HepG2 (cell line): Measurements from ENCODE around the gene ZRANB2. TPM values are rescaled to one million over a fixed set of nuclear protein-coding genes. Genes with fewer than 3 reads are reported as not detected.

ENCODE experiments used
- ATAC-seq: fragments of 200-7000 bp; cut with Tn5 transposase; 3 replicates; pipeline ENCODE4 v1.9.1; 2020; ENCODE audit warnings: mild to moderate bottlenecking, moderate library complexity
- BruUV-seq: library from RNA; stranded (reverse); fragments of 400-500 nt; replicated peaks from 2 replicates; lab custom pipeline; 2021; lab: Mats Ljungman, UMichigan
- CTCF ChIA-PET: fragments of 300-600 bp; formaldehyde crosslinking; extraction: SDS; loops from one replicate; lab custom pipeline; 2021; ENCODE audit warnings: low total read pairs, inconsistent platforms, low intra/inter-chr PET ratio; lab: Yijun Ruan, JAX
- POLR2A ChIA-PET: fragments of 350-600 bp; sonication (Branson Sonifier 250); formaldehyde crosslinking; loops from one replicate; lab custom pipeline; 2020; ENCODE audit warnings: antibody characterized with exemption, inconsistent platforms; lab: Yijun Ruan, JAX
- DNase-seq: peaks from one replicate; pipeline ENCODE4 v3.0.0-alpha.2; 2015; ENCODE audit warnings: low spot score
- FAIRE-seq: peaks from 3 replicates; lab custom pipeline; 2011; peaks lifted over from hg19 to GRCh38; lab: Jason Lieb, UNC
- H2AFZ ChIP-seq: one replicate; pipeline ENCODE4 v1.6.1; 2011; ENCODE audit warnings: low read length, inconsistent platforms
- H3K27ac ChIP-seq: fragments of 300-600 bp; 3 replicates; pipeline ENCODE4 v1.8.0; 2011; ENCODE audit warnings: mixed run types, mild to moderate bottlenecking, mixed read lengths, low read length, inconsistent platforms; ENCODE audit not compliant: insufficient read depth; ENCODE audit errors: extremely low read length
- H3K27me3 ChIP-seq, 2 experiments: fragments of 200-600 bp in 1 of 2; 2 replicates in 1 of 2; 3 replicates in 1 of 2; pipeline versions ENCODE4 v1.6.0 to v1.8.0; 2011; ENCODE audit warnings: low read length in 2 of 2, mild to moderate bottlenecking in 2 of 2, moderate library complexity in 2 of 2, inconsistent platforms in 1 of 2; ENCODE audit not compliant: insufficient read depth in 2 of 2, control insufficient read depth in 1 of 2
- H3K36me3 ChIP-seq, 2 experiments: fragments of 200-600 bp in 1 of 2; replicated peaks in 1 of 2; 2 replicates in 1 of 2; 3 replicates in 1 of 2; pipeline versions ENCODE4 v1.5.1 to v1.8.0; 2011; ENCODE audit warnings: low read length in 2 of 2, inconsistent platforms in 1 of 2; ENCODE audit not compliant: insufficient read depth in 2 of 2, control insufficient read depth in 1 of 2
- H3K4me1 ChIP-seq: 2 replicates; pipeline ENCODE4 v1.5.1; 2012; ENCODE audit warnings: low read length, inconsistent platforms; ENCODE audit not compliant: insufficient read depth
- H3K4me2 ChIP-seq: 2 replicates; pipeline ENCODE4 v1.6.0; 2011; ENCODE audit warnings: low read depth, low read length, inconsistent platforms
- H3K4me3 ChIP-seq, 3 experiments: fragments of 200-600 bp in 1 of 3; sonication (generic), shearing (Covaris generic) in 1 of 3; replicated peaks in 1 of 3; 2 replicates each; pipeline ENCODE4 v1.5.1; 2011 to 2016; ENCODE audit warnings: low read length in 3 of 3, inconsistent platforms in 2 of 3, low read depth in 2 of 3, mild to moderate bottlenecking in 2 of 3, control low read depth in 1 of 3, mixed read lengths in 1 of 3; ENCODE audit not compliant: insufficient read depth in 1 of 3
- H3K79me2 ChIP-seq: one replicate; pipeline ENCODE4 v1.6.1; 2011; ENCODE audit warnings: low read length, inconsistent platforms; ENCODE audit not compliant: insufficient read depth
- H3K9ac ChIP-seq: 2 replicates; pipeline ENCODE4 v1.6.0; 2011; ENCODE audit warnings: mild to moderate bottlenecking, low read depth, low read length, inconsistent platforms; ENCODE audit not compliant: insufficient read depth
- H3K9me3 ChIP-seq: 2 replicates; pipeline ENCODE4 v1.5.1; 2012; ENCODE audit warnings: mild to moderate bottlenecking, low read length
- H4K20me1 ChIP-seq: 2 replicates; pipeline ENCODE4 v1.6.0; 2011; ENCODE audit warnings: inconsistent platforms, mild to moderate bottlenecking, low read length, moderate library complexity; ENCODE audit not compliant: insufficient read depth
- FIP1L1 ChIP-seq: fragments of 200-400 bp; formaldehyde crosslinking; IDR thresholded peaks from 2 replicates; pipeline ENCODE4 v1.6.1; 2018; ENCODE audit warnings: low read depth, mild to moderate bottlenecking, low read length, moderate library complexity, borderline replicate concordance; ENCODE audit not compliant: insufficient read depth
- HBP1 ChIP-seq: IDR thresholded peaks from 2 replicates; pipeline ENCODE4 v1.6.1; 2016; ENCODE audit warnings: low read depth, control low read depth
- HNF4G ChIP-seq, 2 experiments: sonication (generic) in 1 of 2; formaldehyde crosslinking in 1 of 2; IDR thresholded peaks; 2 replicates each; pipeline versions ENCODE4 v1.4.0 to v1.6.1; 2011 to 2020; ENCODE audit warnings: borderline replicate concordance in 2 of 2, low read depth in 2 of 2, mild to moderate bottlenecking in 2 of 2, low read length in 1 of 2, missing genetic modification reagents in 1 of 2, moderate library complexity in 1 of 2
- MBD4 ChIP-seq: IDR thresholded peaks from 2 replicates; pipeline ENCODE4 v1.6.1; 2012; ENCODE audit warnings: low read length, inconsistent platforms, borderline replicate concordance
- MBNL3 ChIP-seq: fragments of 250-450 bp; sonication (Bioruptor Pico); conservative IDR thresholded peaks from 2 replicates; pipeline ENCODE4 v1.8.0; 2022; ENCODE audit warnings: mild to moderate bottlenecking, inconsistent platforms
- MTA1 ChIP-seq: sonication (generic); formaldehyde crosslinking; IDR thresholded peaks from 2 replicates; pipeline ENCODE4 v1.4.0; 2020; ENCODE audit warnings: missing genetic modification reagents, mild to moderate bottlenecking, borderline replicate concordance
- NFE2 ChIP-seq: sonication (generic); formaldehyde crosslinking; IDR thresholded peaks from 2 replicates; pipeline ENCODE4 v1.4.0; 2020; ENCODE audit warnings: missing genetic modification reagents
- PRDM4 ChIP-seq: sonication (generic); formaldehyde crosslinking; IDR thresholded peaks from 2 replicates; pipeline ENCODE4 v1.9.0; 2021; ENCODE audit warnings: missing genetic modification reagents, borderline replicate concordance
- PREB ChIP-seq: sonication (generic); formaldehyde crosslinking; IDR thresholded peaks from 2 replicates; pipeline ENCODE4 v1.4.0; 2020; ENCODE audit warnings: missing genetic modification reagents
- RFXAP ChIP-seq: sonication (generic); formaldehyde crosslinking; IDR thresholded peaks from 2 replicates; pipeline ENCODE4 v1.4.0; 2020; ENCODE audit warnings: missing genetic modification reagents, borderline replicate concordance
- ZBTB26 ChIP-seq: IDR thresholded peaks from 2 replicates; pipeline ENCODE4 v1.6.1; 2016; ENCODE audit warnings: missing compliant biosample characterization, missing genetic modification reagents, borderline replicate concordance
- ZNF460 ChIP-seq: sonication (generic); formaldehyde crosslinking; IDR thresholded peaks from 2 replicates; pipeline ENCODE4 v1.5.1; 2020; ENCODE audit warnings: missing genetic modification reagents, mild to moderate bottlenecking, borderline replicate concordance
- ZNF547 ChIP-seq: sonication (generic); formaldehyde crosslinking; IDR thresholded peaks from 2 replicates; pipeline ENCODE4 v1.5.1; 2020; ENCODE audit warnings: mild to moderate bottlenecking, missing genetic modification reagents
- ZNF709 ChIP-seq: sonication (generic); formaldehyde crosslinking; IDR thresholded peaks from 2 replicates; pipeline ENCODE4 v1.5.0; 2020; ENCODE audit warnings: mild to moderate bottlenecking, missing genetic modification reagents
- ZSCAN22 ChIP-seq: sonication (generic); formaldehyde crosslinking; IDR thresholded peaks from 2 replicates; pipeline ENCODE4 v1.4.0; 2020; ENCODE audit warnings: mild to moderate bottlenecking, missing genetic modification reagents
- in situ Hi-C: cut with HindIII; loops from 2 replicates; pipeline ENCODE4 v1.10.0; 2017; ENCODE audit warnings: low pct_unique_long_range_greater_than_20kb; ENCODE audit not compliant: extremely low pct_ligation_motif_present
- intact Hi-C: fragments of 100-400 bp; cut with micrococcal nuclease; formaldehyde crosslinking; loops from one replicate; pipeline ENCODE4 v1.10.0; 2022; ENCODE audit not compliant: unreplicated experiment
- polyA plus RNA-seq, 8 experiments: library from polyadenylated mRNA; depleted of rRNA in 3 of 8; stranded (reverse) in 7 of 8; unstranded in 1 of 8; fragments of >200 nt; fragmentation: Illumina TruSeq in 4 of 8; extraction: Trizol in 4 of 8; gene quantifications; 2 replicates each; pipeline versions ENCODE4 v1.2.1 to v1.2.3, GENCODE V29; 2011 to 2016; ENCODE audit warnings: low read depth in 4 of 8, missing spikeins in 1 of 8, mixed read lengths in 1 of 8; ENCODE audit not compliant: insufficient read depth in 1 of 8
- total RNA-seq, 5 experiments: library from RNA; depleted of rRNA; stranded (reverse); fragments of >200 nt; fragmentation: Illumina TruSeq; extraction: Trizol; gene quantifications; 2 replicates each; pipeline ENCODE4 v1.2.3, GENCODE V29; 2016; ENCODE audit warnings: low read depth in 1 of 5

The ZRANB2 gene
- total and polyA plus RNA-seq, 2 of the 13 experiments (the other 11 are each of a cell fraction or from before 2014, with no cell fraction given) = 43.0 to 45.4 TPM

- TF ChIP-seq ZBTB26 = no peak
- no peak for TF ChIP-seq PREB
- no peak for TF ChIP-seq MTA1 (CRISPR knock-in tag)
- no peak for TF ChIP-seq ZNF709 (CRISPR knock-in tag)
- TF ChIP-seq MBNL3 (CRISPR knock-in tag) = no peak
Measured at GRCh38 chr1:71033136-71033535, 47.7 kb downstream of the ZRANB2 start (continued).

- no peaks in the 10 kb centered on the region for H3K4me1 ChIP-seq
- no peaks in the 10 kb centered on the region for H3K36me3 ChIP-seq
- ChIA-PET POLR2A (no interaction called here), CTCF (no interaction called here)
- no peak for TF ChIP-seq MBD4
- no peak for TF ChIP-seq PRDM4 (CRISPR knock-in tag)
- TF ChIP-seq ZSCAN22 (CRISPR knock-in tag) = no peak
- TF ChIP-seq RFXAP (CRISPR knock-in tag) = no peak
- TF ChIP-seq HNF4G (IDR thresholded peaks at IDR 0.05; ENCODE audit: borderline replicate concordance, low read depth, low read length) = no peak
- no peak for TF ChIP-seq HNF4G (CRISPR knock-in tag; IDR thresholded peaks at IDR 0.05; ENCODE audit: borderline replicate concordance, low read depth)
- no peak for TF ChIP-seq ZNF547
- TF ChIP-seq NFE2 (CRISPR knock-in tag) = no peak
- TF ChIP-seq ZNF460 (CRISPR knock-in tag) = no peak
- no peak for TF ChIP-seq FIP1L1
- no peak for TF ChIP-seq HBP1 (CRISPR knock-in tag)
- no peak overlapping the region for H3K9ac ChIP-seq
- H2AFZ ChIP-seq = no peak overlapping the region
- no peaks in the 10 kb centered on the region for H3K9me3 ChIP-seq
- no peaks in the 10 kb centered on the region for H4K20me1 ChIP-seq
- ATAC-seq (no peak), FAIRE-seq (no peak), DNase-seq (no peak)
- no peaks in the 10 kb centered on the region for H3K27me3 ChIP-seq
- no peak overlapping the region for H3K27ac ChIP-seq
- no peak overlapping the region for H3K4me2 ChIP-seq
- BruUV-seq = no TSS peak
- H3K79me2 ChIP-seq = no peaks in the 10 kb centered on the region
- no peak overlapping the region for H3K4me3 ChIP-seq
- intact Hi-C loops (no loop called here), in situ Hi-C loops (no loop called here)
Measured at GRCh38 chr1:71031426-71031825, 49.4 kb downstream of the ZRANB2 start.
